Measurements from ENCODE around the gene BAG2.

- TF ChIP-seq YY1 (IDR thresholded peaks at IDR 0.05; ENCODE audit: insufficient read depth, insufficient read length) = no peak
- no peak for TF ChIP-seq ZNF274 (IDR thresholded peaks at IDR 0.05; ENCODE audit: low read depth, low read length)
Measured at GRCh38 chr6:57143690-57144089, 28.4 kb upstream of the BAG2 start.

All from NT2/D1 (cell line).